Measurements from ENCODE around the gene HDAC11. TPM values are rescaled to one million over a fixed set of nuclear protein-coding genes. Genes with fewer than 3 reads are reported as not detected.

HDAC11 gene
- polyA plus RNA-seq, 1 donor (not counting 4 experiments of a cell fraction or from before 2014, with no cell fraction given), result 12.6 TPM

GRCh38 chr3:13509059-13509815 lies 29.1 kb downstream of the HDAC11 start:
- Histone ChIP-seq H3K27me3 (ENCODE audit: control insufficient read depth, extremely low read depth, insufficient read depth, low read length) (no peaks in the 10 kb centered on the region), H4K20me1 (ENCODE audit: control insufficient read depth, extremely low read depth, insufficient read depth, low read length) (no peaks in the 10 kb centered on the region), H3K9me1 (ENCODE audit: control insufficient read depth, extremely low read depth, insufficient read depth, low read length) (no peaks in the 10 kb centered on the region), H3K4me1 (ENCODE audit: control insufficient read depth, extremely low read depth, insufficient read depth, low read length) (peaks cover 23% of the 10 kb centered on the region), H3K36me3 (ENCODE audit: control insufficient read depth in 2 of 2, extremely low read depth in 1 of 2, insufficient read depth in 2 of 2, low read length in 2 of 2) (no peaks in the 10 kb centered on the region), H3K9ac (ENCODE audit: control insufficient read depth, extremely low read depth, insufficient read depth, low read length) (no peak overlapping the region), H3K79me2 (ENCODE audit: control insufficient read depth, insufficient read depth, low read length) (no peaks in the 10 kb centered on the region), H3K4me3 (ENCODE audit: control insufficient read depth in 2 of 3, extremely low read depth in 1 of 3, insufficient read depth in 2 of 3, low read depth in 1 of 3, low read length in 3 of 3) (no peak overlapping the region), H2AFZ (ENCODE audit: control insufficient read depth, low read length) (no peak overlapping the region), H3K9me3 (ENCODE audit: control insufficient read depth, low read depth, low read length) (no peaks in the 10 kb centered on the region), H3K27ac (ENCODE audit: control insufficient read depth, insufficient read depth, low read length) (no peak overlapping the region), H3K4me2 (ENCODE audit: control insufficient read depth, extremely low read depth, insufficient read depth, low read depth, low read length) (no peak overlapping the region)
- TF ChIP-seq CTCF (optimal IDR thresholded peaks at IDR 0.05 in 1 of 3, IDR thresholded peaks at IDR 0.05 in 1 of 3, conservative IDR thresholded peaks at IDR 0.05 in 1 of 3; ENCODE audit: extremely low read depth in 1 of 3, insufficient read depth in 2 of 3, low read length in 3 of 3) (no peak), EZH2 (IDR thresholded peaks at IDR 0.05; ENCODE audit: low read length) (no peak)
- dilution Hi-C loops (cut with MboI; ENCODE audit: extremely low pct_ligation_motif_present, low sequenced_read_pairs), result no loop called here
- no peak for DNase-seq (ENCODE audit: low read depth, low spot score)
- FAIRE-seq, result no peak

GRCh38 chr3:13509816-13510192 lies 29.7 kb downstream of the HDAC11 start:
- Histone ChIP-seq H3K9me1 (ENCODE audit: control insufficient read depth, extremely low read depth, insufficient read depth, low read length) (no peaks in the 10 kb centered on the region), H3K4me3 (ENCODE audit: control insufficient read depth in 2 of 3, extremely low read depth in 1 of 3, insufficient read depth in 2 of 3, low read depth in 1 of 3, low read length in 3 of 3) (no peak overlapping the region), H3K79me2 (ENCODE audit: control insufficient read depth, insufficient read depth, low read length) (no peaks in the 10 kb centered on the region), H2AFZ (ENCODE audit: control insufficient read depth, low read length) (no peak overlapping the region), H3K4me1 (ENCODE audit: control insufficient read depth, extremely low read depth, insufficient read depth, low read length) (peaks cover 27% of the 10 kb centered on the region), H3K27ac (ENCODE audit: control insufficient read depth, insufficient read depth, low read length) (no peak overlapping the region), H3K9ac (ENCODE audit: control insufficient read depth, extremely low read depth, insufficient read depth, low read length) (no peak overlapping the region), H4K20me1 (ENCODE audit: control insufficient read depth, extremely low read depth, insufficient read depth, low read length) (no peaks in the 10 kb centered on the region), H3K9me3 (ENCODE audit: control insufficient read depth, low read depth, low read length) (no peaks in the 10 kb centered on the region), H3K36me3 (ENCODE audit: control insufficient read depth in 2 of 2, extremely low read depth in 1 of 2, insufficient read depth in 2 of 2, low read length in 2 of 2) (no peaks in the 10 kb centered on the region), H3K4me2 (ENCODE audit: control insufficient read depth, extremely low read depth, insufficient read depth, low read depth, low read length) (no peak overlapping the region), H3K27me3 (ENCODE audit: control insufficient read depth, extremely low read depth, insufficient read depth, low read length) (no peaks in the 10 kb centered on the region)
- TF ChIP-seq EZH2 (IDR thresholded peaks at IDR 0.05; ENCODE audit: low read length), result no peak
- TF ChIP-seq CTCF (optimal IDR thresholded peaks at IDR 0.05 in 1 of 3, IDR thresholded peaks at IDR 0.05 in 1 of 3, conservative IDR thresholded peaks at IDR 0.05 in 1 of 3; ENCODE audit: extremely low read depth in 1 of 3, insufficient read depth in 2 of 3, low read length in 3 of 3), result no peak
- FAIRE-seq (no peak), DNase-seq (ENCODE audit: low read depth, low spot score) (no peak)
- dilution Hi-C loops (cut with MboI; ENCODE audit: extremely low pct_ligation_motif_present, low sequenced_read_pairs), result loop anchor here (10.0 kb wide), 1 partner anchor 135 kb away; no protein-coding TSS in a partner anchor
